Measurements from ENCODE around the gene ZDHHC5.
"Not testable (repeated sequence)": the region's sequence is repeated elsewhere in the genome, so short reads cannot be mapped to it uniquely, and the experiment has no call there.

ZDHHC5 gene

GRCh38 chr11:57667117-57667735, 688 bp upstream of the ZDHHC5 start:
- DNase-seq (ENCODE audit: low spot score) = peak; percentile 97

DNA sequence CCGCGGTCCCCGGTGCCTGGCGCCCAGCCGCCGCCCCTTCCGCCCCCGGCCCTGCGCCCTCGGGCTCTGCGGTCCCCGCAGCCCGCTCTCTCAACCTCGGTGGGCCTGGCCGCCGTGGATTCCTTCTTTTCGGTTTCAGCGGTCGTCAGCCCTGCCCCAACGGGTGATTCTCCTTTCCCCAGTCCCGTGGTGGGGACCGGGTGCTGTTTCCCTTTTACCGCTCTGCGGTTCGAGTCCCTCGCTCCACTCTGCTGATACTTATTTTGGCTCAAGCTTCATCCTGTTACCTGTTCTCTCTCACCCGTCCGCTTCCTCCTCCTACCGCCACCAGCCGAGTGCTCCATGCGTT, 494 bp downstream of the ZDHHC5 start:
- DNase-seq (ENCODE audit: low spot score) = peak; percentile 19

DNA sequence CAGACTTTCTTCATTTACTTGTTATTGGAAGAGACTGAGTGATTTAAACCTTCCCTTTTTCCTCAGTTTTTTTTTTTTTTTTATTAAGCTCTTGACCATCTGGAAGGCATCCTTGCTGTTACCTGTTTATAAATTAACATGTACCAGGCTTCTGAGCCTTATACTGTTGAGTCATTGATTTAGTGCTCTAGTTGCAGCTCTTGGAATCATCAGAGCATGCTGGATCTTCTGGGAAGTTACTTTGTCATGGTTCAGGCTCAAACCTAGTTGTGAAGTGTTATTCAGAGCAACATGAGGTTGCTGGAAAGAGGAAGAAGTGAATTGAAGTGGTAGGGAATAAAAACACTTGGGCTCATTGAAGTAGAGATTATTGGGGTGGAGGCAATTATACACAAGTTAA, 6.3 kb downstream of the ZDHHC5 start:
- no peak for DNase-seq (ENCODE audit: low spot score)

- DNase-seq (ENCODE audit: low spot score) = no peak
Measured at GRCh38 chr11:57675176-57675941, 7.4 kb downstream of the ZDHHC5 start.

GRCh38 chr11:57679396-57679795, 11.5 kb downstream of the ZDHHC5 start:
- DNase-seq (ENCODE audit: low spot score) = no peak

- no peak for DNase-seq (ENCODE audit: low spot score)
Measured at GRCh38 chr11:57680552-57680874, 12.6 kb downstream of the ZDHHC5 start.

- DNase-seq (ENCODE audit: low spot score) = no peak
Measured at GRCh38 chr11:57681168-57681567, 13.3 kb downstream of the ZDHHC5 start.

GRCh38 chr11:57690474-57690873, 22.6 kb downstream of the ZDHHC5 start:
- DNase-seq (ENCODE audit: low spot score) = not testable (repeated sequence)

GRCh38 chr11:57698843-57699365, 31.0 kb downstream of the ZDHHC5 start:
- DNase-seq (ENCODE audit: low spot score) = no peak

GRCh38 chr11:57699813-57700212, 31.9 kb downstream of the ZDHHC5 start:
- DNase-seq (ENCODE audit: low spot score) = no peak

DNA sequence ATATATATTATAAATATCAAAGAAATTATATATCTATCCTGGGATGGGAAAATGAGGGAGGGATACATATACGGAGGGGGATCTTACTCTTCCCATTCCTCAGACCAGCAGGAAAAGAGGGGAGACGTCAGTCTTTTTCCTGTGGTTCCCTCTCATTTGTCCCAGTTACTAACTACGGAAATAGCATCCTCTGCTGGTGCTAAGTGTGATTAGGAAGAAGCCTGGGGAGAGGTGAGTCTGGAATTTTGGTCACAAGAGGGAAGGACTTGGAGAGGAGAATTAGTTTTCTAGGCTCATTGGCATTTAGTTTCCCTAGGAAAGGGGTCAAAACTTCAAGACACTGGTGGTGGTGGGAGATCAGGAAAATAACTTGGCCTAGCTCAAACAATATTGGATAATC, 32.5 kb downstream of the ZDHHC5 start:
- no peak for DNase-seq (ENCODE audit: low spot score)

GRCh38 chr11:57703341-57703740, 35.4 kb downstream of the ZDHHC5 start:
- DNase-seq (ENCODE audit: low spot score) = no peak

DNA sequence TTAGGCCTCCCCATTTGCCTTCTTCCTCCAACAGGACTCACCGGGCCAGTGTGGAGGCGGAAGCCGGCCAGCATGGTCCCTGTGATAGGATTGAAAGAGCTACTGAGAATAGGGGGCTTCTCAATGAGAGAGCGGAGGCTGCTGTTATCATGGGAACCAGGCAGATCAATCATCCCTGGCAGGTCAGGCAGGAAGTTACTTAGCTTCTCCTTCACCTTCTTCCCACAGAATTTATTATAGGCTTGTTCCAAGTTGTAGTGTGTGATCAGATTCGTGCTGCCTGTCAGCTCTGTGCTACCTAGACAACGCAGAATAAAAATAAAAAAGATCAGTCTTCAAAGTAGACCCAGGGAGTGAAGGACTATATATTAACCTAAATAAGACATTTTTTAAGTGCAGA, 37.0 kb downstream of the ZDHHC5 start:
- DNase-seq (ENCODE audit: low spot score) = no peak

DNA sequence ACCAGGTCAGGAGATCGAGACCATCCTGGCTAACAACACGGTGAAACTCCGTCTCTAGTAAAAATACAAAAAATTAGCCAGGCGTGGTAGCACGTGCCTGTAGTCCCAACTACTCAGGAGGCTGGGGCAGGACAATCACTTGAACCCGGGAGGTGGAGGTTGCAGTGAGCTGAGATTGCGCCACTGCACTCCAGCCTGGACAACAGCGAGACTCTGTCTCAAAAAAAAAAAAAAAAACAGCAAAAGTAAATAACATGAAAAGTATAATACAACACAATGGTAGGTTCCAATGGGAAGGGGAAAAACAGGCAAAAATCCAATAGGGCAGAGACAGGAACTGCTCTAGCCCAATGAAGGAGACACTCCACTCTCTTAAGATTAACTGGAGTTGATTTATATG, 37.5 kb downstream of the ZDHHC5 start:
- DNase-seq (ENCODE audit: low spot score) = not testable (repeated sequence)

DNA sequence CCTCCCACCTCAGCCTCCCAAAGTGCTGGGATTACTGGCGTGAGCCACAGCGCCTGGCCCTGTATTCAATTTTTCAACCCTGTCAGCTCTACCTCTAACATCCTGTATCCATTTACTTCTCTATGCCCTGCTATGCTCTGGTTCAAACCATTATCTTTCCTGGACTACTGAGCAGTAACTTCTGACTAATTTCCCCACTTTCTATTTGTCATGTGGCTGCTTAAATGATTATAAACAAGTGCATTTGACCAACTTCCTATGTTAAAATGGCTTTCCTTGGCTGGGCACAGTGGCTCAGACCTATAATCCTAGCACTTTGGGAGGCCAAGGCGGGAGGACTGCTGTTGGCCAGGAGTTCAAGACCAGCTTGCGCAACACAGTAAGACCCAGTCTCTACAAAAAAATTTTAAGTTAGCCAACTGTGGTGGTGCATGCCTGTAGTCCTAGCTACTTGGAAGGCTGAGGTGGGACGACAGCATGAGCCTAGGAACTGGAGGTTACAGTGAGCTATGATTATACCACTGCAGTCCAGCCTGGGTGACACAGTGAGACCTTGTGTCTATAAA, 42.0 kb downstream of the ZDHHC5 start:
- DNase-seq (ENCODE audit: low spot score) = no peak

DNA sequence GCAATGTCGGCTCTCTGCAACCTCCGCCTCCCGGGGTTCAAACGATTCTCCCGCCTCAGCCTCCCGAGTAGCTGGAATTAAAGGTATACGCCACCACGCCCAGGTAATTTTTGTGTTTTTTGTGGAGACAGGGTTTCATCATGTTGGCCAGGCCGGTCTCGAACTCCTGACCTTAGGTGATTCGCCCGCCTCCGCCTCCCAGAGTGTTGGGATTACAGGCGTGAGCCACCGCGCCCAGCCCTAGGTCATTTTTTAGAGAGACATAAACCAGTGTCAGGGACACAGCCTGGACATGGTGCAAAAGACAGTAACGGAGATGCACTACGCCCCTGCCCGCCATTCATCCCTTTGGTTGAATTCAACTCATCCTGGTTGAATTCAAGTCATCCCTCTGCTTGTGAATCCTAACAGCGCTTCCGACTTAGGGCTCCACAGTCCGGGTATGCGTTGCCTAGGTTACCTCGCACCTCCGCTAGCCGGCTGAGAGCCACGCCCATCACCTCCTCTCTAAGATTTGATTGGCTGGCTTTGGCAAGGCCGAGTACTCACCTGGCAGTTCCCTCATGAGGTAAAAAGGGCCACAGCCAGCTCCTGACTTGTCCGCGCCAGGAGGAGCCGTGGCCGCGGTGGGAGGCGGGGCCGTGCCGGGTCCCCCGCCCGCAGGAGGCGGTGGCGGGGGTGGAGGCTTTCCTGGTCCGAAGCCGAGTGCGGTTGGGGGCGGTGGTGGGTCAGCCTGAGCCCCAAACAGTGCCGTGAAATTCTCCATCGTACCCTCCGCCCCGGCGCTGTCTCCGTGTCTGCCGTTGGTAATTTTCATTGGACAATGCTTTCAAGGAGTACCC, 43.7 kb downstream of the ZDHHC5 start, which contains the start of gene MED19:
TSS of gene MED19 (minus strand) at position 802 of the 842 bp plus-strand sequence. CDS start at position 766, 36 bp downstream.
- peak; percentile 80 for DNase-seq (ENCODE audit: low spot score)

- peak; percentile 95 for DNase-seq (ENCODE audit: low spot score)
Measured at GRCh38 chr11:57712256-57713150, 44.6 kb downstream of the ZDHHC5 start, which contains the start of gene TMX2. Gene TMX2 (plus strand): TSS chr11:57712593. CDS start chr11:57712619, 26 bp downstream.

DNA sequence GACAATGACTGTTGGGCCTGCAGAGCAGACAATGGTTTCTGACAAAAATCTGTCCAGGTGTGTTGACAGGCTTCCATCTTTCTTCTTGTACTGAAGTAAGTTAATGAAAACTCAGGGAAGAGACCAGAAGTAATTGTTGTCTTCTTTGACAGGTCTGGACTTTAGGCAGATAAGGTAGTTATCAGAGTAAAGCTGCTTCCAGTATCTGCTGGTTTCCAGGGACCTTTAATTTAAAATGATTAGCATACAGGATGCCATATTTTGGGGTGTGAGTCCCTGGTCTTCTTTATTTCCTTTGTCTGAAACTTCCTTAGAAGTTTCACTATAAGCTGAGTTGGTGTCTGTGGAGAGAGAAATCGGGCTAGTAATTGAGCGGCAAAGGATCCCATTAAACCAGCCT, 45.9 kb downstream of the ZDHHC5 start:
- DNase-seq (ENCODE audit: low spot score) = no peak

DNA sequence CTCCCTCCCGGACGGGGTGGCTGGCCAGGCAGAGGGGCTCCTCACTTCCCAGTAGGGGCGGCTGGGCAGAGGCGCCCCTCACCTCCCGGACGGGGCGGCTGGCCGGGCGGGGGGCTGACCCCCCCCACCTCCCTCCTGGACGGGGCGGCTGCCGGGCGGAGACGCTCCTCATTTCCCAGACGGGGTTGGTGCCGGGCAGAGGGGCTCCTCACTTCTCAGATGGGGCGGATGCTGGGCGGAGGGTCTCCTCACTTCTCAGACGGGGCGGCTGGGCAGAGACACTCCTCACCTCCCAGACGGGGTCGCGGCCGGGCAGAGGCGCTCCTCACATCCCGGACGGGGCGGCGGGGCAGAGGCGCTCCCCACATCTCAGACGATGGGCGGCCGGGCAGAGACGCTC, 48.8 kb downstream of the ZDHHC5 start:
- DNase-seq (ENCODE audit: low spot score) = not testable (repeated sequence)

- DNase-seq (ENCODE audit: low spot score) = no peak
Measured at GRCh38 chr11:57727185-57727584, 59.3 kb downstream of the ZDHHC5 start.

- no peak for DNase-seq (ENCODE audit: low spot score)
Measured at GRCh38 chr11:57728829-57729228, 60.9 kb downstream of the ZDHHC5 start.
